Activated CD8-positive, alpha-beta memory T cell treated with anti-CD3 and anti-CD28 coated beads, Interleukin-2, amount 50 U/mL, for 1 hour (primary cell): Measurements from ENCODE around the gene KAZN.

Experiments used
- DNase-seq: peaks from one replicate; pipeline ENCODE4 v3.0.0-alpha.2; 2020; ENCODE audit errors: extremely low read depth

KAZN gene

GRCh38 chr1:14590411-14591180, 7.9 kb upstream of the KAZN start:
- no peak for DNase-seq

GRCh38 chr1:14591600-14591999, 6.9 kb upstream of the KAZN start:
- DNase-seq = no peak

- DNase-seq = no peak
Measured at GRCh38 chr1:14592004-14592631, 6.4 kb upstream of the KAZN start.

- DNase-seq = no peak
Measured at GRCh38 chr1:14593302-14593701, 5.2 kb upstream of the KAZN start.

DNA sequence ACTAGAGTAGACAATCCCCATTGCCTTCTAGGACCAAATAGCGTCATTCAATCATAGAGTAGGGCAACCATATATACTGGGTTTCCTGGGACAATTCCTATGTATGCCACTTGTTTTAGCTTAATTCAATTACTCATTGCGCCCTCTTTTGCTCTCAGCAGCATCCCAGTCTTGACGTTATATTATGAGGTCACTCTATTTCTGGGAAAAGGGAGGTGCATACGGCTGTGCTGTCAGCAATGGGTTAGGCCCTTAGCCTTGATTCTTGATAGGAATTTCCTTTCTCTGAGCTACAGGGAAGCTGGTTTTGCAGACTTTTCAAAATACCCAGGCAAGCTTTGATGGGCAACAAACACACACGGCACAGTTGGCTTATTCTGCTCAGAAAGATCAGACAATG, 4.4 kb upstream of the KAZN start:
- no peak for DNase-seq

- DNase-seq = no peak
Measured at GRCh38 chr1:14596591-14596990, 1.9 kb upstream of the KAZN start.

GRCh38 chr1:14597343-14598006, 1.0 kb upstream of the KAZN start:
- DNase-seq = no peak

GRCh38 chr1:14598007-14598497, 433 bp upstream of the KAZN start:
- no peak for DNase-seq

GRCh38 chr1:14599183-14599791, 802 bp downstream of the KAZN start:
- DNase-seq = no peak

GRCh38 chr1:14599800-14600199, 1.3 kb downstream of the KAZN start:
- no peak for DNase-seq

- no peak for DNase-seq
Measured at GRCh38 chr1:14600405-14601112, 2.1 kb downstream of the KAZN start.

DNA sequence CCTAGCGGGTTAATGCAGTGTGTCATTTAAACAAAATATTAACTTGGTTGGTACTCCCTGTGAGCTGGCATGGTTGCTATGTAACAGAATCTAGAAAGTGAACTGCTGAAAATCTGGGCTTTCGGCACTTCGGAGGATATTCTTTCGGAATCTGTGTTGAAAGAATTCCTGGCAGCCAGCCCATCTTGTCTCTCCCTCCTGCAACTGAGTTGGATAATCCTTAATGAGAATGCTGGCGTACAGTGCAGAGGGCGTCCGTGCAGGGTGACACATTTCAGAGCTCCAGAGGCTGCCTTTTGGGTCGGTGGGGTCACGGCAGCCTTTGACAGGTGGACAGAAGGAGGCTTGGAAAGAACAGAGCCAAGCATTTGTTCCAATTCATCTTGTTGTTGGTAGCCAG, 3.7 kb downstream of the KAZN start:
- no peak for DNase-seq

DNA sequence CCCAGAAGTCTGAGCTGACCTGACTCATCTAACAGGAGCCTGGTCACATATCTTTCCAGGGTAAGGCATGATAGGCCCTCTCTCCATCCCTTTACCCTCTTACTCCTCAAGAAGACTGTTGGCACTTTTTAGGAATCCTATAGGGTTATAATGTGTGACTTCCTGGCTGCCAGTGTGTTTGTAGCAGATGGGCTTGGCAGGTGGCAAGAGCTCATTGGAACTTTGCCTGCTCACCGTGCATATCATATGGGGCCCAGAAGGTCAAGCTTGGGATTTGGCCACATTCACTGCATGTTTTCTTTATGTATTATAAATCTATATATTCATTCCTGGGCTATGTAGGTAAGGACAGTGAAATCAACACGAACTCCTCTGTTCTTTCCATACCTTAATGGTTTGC, 5.2 kb downstream of the KAZN start:
- DNase-seq = no peak

DNA sequence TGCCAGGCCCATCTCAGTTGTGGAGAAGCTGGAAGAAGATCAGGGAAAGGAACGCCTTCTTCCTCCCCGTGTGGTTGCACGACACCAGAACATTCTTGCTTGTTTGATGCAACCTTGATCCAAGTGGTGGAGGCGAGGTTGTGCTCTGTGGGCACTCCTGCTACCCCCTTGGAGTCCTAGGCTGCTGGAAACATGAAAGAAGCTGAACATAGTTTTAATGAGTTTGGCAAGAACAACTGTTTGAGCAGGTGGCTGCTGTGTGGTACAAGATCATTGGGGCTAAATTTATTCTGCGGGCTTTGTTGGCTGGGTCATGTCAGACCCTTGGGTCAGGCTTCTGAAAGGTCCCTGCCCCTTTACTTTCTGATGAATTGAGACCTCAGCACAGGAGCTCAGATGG, 5.9 kb downstream of the KAZN start:
- no peak for DNase-seq

DNA sequence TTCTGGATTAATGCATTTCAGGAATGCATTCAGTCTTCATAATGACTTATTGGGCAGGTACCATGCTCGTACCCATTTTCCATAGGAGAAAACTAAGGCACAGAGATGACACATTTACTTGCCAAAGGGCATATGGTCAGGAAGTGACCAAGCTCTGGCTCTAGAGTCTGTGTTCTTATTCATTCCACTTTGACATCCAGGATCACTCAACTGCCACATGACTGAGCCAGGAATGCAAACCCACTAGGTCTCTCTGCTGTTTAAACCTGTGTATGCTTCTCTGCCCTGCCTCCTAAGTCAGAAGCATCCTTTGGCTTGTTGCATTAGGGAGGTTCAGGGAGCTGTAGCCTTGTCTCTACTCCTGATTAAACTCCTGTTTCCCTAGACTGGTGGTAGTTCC, 7.5 kb downstream of the KAZN start:
- no peak for DNase-seq

- DNase-seq = no peak
Measured at GRCh38 chr1:14606632-14607031, 8.1 kb downstream of the KAZN start.

DNA sequence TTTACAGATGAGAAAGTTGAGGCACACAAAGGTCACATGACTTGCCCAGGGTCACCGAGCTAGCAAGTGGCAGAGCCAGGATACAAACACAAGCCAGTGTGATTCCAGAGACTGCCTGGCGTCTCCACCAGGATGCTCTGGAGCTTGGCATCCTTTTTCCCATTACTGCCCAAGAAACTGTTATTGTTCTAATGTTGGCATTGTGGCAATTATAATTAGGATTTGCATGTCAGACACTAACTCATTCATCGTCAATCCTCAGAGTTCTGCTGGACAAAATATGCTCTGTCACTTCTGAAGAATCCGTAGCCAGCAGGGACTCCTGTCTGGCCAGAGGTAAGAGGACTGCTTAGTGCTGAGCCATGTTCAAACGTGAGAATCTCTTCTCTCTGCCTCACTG, 8.8 kb downstream of the KAZN start:
- no peak for DNase-seq

DNA sequence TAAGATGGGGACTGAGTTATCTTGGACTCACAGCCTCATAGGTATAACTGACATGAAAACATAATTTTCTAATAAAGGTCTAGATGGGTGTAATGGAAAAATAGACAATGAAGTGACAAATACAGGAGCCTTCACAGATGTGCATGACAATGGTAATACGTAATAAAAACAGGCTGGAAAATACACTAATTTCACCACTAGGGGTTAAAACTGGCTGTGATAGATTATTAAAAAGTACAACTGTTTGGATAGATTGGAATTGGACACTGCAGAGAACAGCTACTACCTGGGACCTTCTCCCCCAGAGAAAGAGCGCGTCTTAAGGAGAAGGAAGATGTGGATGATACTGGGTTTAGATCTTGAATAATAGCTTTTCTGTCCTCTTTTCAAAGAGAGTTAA, 9.8 kb downstream of the KAZN start:
- DNase-seq = no peak

DNA sequence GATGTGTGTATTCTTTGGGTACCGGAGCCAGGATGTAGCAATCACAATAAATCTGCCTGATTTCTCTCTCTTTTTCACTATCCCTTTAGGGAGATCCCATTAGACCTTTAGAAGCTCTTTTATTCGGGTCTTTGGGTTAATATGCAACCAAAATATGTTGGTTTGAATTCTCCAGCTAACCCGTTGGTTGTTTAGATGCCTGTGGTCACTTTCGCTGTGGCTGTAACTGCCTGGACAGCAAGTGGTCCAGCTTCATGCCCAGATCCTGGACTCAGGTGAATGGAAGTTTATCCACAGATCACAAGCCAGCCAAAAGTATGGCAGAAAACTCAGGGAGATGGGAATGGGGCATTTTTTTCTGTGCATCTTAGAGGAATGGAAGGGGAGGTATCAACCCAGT, 12.3 kb downstream of the KAZN start:
- no peak for DNase-seq

DNA sequence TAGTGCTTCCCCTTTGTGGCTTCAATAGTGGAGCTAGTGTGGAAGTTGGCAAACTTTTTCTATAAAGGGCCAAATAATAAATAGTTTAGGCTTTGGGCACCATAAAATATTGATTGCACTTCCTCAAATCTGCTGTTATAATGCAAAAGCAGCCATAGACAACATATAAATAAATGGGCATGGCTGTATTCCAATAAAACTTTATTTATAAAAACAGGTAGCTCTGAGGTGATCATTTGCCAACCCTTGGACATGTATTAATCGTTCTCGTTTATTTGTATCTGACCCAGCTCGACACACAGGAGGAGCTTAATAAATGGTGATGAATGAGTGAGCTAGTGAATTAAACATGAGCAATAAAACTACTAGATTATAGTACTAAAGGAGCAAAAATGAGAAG, 13.3 kb downstream of the KAZN start:
- DNase-seq = no peak

- no peak for DNase-seq
Measured at GRCh38 chr1:14612256-14612655, 13.8 kb downstream of the KAZN start.

DNA sequence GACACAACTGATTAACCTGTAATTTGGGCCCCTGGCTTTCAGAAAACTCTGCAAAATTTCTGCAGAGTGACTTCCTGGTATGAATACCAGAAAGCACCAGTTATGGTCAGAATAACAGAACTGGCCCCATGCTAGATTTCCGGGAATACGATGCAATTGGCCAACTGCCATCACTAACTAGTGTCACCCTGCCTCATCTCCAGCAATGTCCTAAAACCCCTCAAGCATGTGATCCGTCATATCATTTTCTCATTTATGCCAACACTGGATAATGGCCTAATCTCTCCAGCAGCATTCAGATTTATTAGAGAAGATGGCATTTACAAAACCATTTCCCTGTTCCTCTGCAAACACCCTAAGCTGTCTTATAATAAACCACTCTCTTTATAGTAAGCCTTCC, 15.4 kb downstream of the KAZN start:
- no peak for DNase-seq
